Right cardiac atrium (tissue), 5 donors: Measurements from ENCODE around the gene FMN1. TPM values are rescaled to one million over a fixed set of nuclear protein-coding genes. Genes with fewer than 3 reads are reported as not detected.

ENCODE experiments used
- ATAC-seq, 2 donors: fragments of 200-7000 bp; cut with Tn5 transposase; one replicate each; pipeline versions ENCODE4 v1.8.0 to v1.9.1; 2020; ENCODE audit warnings: moderate library complexity in 2 of 2, mild to moderate bottlenecking in 1 of 2
- DNase-seq, 3 donors: peaks; one replicate each; pipeline ENCODE4 v3.0.0-alpha.2; 2020
- H3K27ac ChIP-seq: one replicate; pipeline ENCODE4 v1.5.1; 2013; ENCODE audit warnings: mild to moderate bottlenecking, low read length, control low read depth, moderate library complexity
- H3K27me3 ChIP-seq: one replicate; pipeline ENCODE4 v1.6.1; 2013; ENCODE audit not compliant: control insufficient read depth, insufficient read depth
- H3K4me1 ChIP-seq: one replicate; pipeline ENCODE4 v1.6.1; 2013; ENCODE audit warnings: low read length; ENCODE audit not compliant: control insufficient read depth, insufficient read depth
- H3K4me3 ChIP-seq: one replicate; pipeline ENCODE4 v1.5.1; 2013; ENCODE audit warnings: low read length, control low read depth
- H3K9me3 ChIP-seq: one replicate; pipeline ENCODE4 v1.6.1; 2013; ENCODE audit warnings: low read length; ENCODE audit not compliant: control insufficient read depth
- WGBS: extraction: QIAGEN DNeasy Blood & Tissue Kit; methylation state at CpG from one replicate; pipeline ENCODE4 v1.1.7; 2013; 5-methylcytosine and 5-hydroxymethylcytosine counted together
- intact Hi-C, 4 donors: fragments of 100-400 bp; cut with DNase I; formaldehyde crosslinking; loops; one replicate each; pipeline versions ENCODE4 v1.11.0 to v1.14.0; 2022 to 2023
- polyA plus RNA-seq: library from polyadenylated mRNA; stranded (reverse); fragments of 200-250 nt; gene quantifications from one replicate; pipeline ENCODE4 v1.2.3, GENCODE V29; 2013
- total RNA-seq, 4 donors: library from RNA; stranded (reverse); fragmentation: NEBNext Ultra II Directional; extraction: Animal tissue kit (Norgen Biotek cat#: 25700); gene quantifications; one replicate each; pipeline ENCODE4 v1.2.1, GENCODE V29; 2021
- donor health status: healthy with polysubstance abuse.
- donor health status: DM: no; HTN: yes; CAD: no.
- donor health status: DM: no; HTN: no; CAD: no.
- donor health status: DM: no; HTN: yes; CAD: no; lungs with severe emphysema.
- donor health status: DM: yes; HTN: yes; CAD: no.

The FMN1 gene
- total and polyA plus RNA-seq, 5 donors, result 0.63 to 8.5 (median 3.5) TPM

DNA sequence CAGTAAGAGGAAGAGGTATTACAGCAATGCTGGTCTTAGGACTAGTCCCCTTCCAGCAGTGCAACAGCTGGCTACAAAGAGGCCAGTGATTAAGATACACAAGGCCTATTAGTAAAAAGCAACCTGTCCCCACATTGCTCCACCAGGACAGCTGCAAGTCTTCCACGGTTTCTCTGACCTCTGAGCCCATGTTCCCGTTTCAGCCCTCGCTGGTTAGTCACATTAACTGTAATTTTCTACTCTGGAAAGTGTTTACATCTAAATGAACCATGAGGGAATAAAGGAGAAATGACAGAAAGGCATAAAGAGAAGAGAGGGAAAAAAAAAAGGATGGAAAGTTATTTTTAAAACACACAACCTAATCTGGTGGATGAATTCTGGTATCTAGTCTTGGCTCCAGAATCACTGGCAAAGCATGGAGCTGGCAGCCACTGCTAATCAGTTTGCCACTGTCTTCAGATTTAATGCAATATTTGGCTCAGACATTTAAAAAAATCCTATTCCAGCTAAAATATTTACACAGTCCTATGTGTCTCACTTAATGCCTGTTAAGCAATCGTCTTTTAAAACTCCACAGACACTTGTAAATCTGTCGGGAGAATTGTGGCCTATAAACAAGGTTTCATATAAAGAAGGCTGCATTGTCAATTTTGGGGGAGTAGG, 321.8 kb downstream of the FMN1 start:
- intact Hi-C loops, result no loop called here
- Histone ChIP-seq H3K9me3 (no peaks in the 10 kb centered on the region), H3K27me3 (no peaks in the 10 kb centered on the region), H3K4me3 (no peak overlapping the region), H3K4me1 (peaks cover 3% of the 10 kb centered on the region), H3K27ac (no peak overlapping the region)
- DNase-seq, result peak in 2 of 3 donors; percentile 64 to 75
- 58% methylated on average over 5 of the region's 5 CpGs for WGBS
- peak; percentile 86 to 92 for ATAC-seq

DNA sequence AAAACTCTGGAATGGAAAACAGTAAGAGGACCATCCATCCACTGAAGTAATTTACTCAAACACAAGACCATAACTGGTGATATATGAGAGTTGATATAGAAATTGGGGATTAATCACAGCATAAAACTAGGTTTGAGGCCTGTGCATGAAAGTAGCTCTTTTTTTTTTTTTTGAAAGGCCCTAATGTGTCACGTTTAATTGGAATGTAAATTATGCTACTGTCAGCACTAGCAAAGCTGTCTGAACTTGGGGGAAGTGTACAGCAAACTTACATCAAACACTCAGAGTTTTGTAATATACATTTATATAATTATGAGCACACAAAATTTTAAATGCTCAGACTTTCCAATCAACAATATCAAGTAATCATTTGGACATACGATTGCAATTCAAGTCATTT, 322.6 kb downstream of the FMN1 start:
- Histone ChIP-seq H3K27ac (no peak overlapping the region), H3K4me1 (peaks cover 3% of the 10 kb centered on the region), H3K4me3 (no peak overlapping the region), H3K27me3 (no peaks in the 10 kb centered on the region), H3K9me3 (no peaks in the 10 kb centered on the region)
- 67% methylated on average over 2 of the region's 2 CpGs for WGBS
- intact Hi-C loops, result no loop called here
- DNase-seq, result no peak
- ATAC-seq, result no peak

DNA sequence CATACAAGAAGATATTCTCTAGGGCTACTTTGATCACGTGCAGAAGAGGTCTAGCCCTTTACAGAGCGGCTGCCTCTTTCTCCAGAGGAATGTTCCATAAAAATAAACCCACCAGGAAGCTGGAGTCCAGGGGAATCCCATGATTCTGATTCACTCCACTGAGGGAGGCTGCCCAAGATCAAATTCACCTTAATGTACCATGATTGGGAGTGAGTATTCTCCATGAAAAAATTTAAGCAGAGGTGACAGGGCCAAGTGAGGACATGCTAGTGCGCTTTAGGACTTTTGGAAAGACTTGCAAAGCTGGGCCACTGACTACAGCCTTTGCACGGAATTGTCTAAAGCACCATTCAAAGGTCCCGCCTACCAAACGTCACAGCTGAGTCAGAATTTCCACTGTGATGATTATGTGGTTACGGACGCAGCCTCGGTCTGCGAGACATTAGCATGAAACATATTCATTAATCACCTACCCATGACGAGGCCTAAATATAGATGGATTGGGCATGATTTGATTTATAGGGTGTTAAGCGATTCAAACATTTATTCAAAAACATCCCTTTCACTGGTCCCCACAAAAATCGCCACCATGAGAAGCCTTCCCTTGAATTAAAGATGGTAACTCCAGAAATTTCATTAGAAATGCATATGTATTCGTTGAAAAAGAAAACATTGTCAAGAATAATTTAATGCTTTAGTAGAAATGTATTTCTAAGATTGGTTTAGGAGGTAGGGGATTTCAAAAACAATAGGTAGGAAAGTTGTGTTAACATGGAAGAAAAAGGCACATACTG, 324.1 kb downstream of the FMN1 start:
- H3K9me3 ChIP-seq, result no peaks in the 10 kb centered on the region
- DNase-seq (no peak), ATAC-seq (no peak)
- H3K4me1 ChIP-seq, result peaks cover 3% of the 10 kb centered on the region
- no peak overlapping the region for H3K27ac ChIP-seq
- no peak overlapping the region for H3K4me3 ChIP-seq
- no peaks in the 10 kb centered on the region for H3K27me3 ChIP-seq
- WGBS, result 80% methylated on average over 14 of the region's 14 CpGs
- intact Hi-C loops, result no loop called here

DNA sequence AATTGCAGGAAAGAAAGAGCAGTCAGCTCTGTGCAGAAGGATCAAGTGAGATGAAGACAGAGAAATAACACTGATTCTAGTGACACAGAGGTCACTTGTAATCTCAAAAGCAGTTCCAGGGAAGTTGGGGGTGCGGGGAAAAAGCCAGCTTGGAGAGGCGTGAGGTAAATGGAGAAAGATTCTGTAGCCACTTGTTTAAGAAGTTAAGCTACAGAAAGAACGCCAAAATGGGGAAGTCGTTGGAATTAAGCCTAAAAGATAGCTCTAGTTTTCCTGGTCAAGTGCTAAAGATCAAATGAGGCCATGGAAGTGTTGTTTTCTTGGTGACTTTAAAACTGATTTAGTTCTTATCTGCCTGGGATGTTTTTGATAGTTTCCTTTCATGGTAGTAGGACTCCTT, 324.7 kb downstream of the FMN1 start:
- Histone ChIP-seq H3K9me3 (no peaks in the 10 kb centered on the region), H3K4me1 (peaks cover 3% of the 10 kb centered on the region), H3K27me3 (no peaks in the 10 kb centered on the region), H3K27ac (no peak overlapping the region), H3K4me3 (no peak overlapping the region)
- ATAC-seq, result no peak
- no peak for DNase-seq
- 35% methylated on average over 4 of the region's 4 CpGs for WGBS
- intact Hi-C loops, result no loop called here

DNA sequence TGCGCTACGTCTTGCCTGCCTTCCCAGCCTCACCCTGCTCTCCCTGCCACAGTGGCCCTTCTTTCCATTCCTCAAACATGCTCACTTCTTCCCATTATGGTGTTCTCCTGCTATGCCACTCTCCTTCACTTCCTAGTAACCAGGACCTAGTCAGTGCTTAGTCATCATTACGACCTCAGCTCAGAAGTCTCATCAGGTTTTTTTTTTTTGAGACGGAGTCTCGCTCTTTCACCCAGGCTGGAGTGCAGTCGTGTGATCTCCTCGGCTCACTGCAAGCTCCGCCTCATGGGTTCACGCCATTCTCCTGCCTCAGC, 327.2 kb downstream of the FMN1 start:
- DNase-seq (no peak), ATAC-seq (peak in 1 of 2 donors; percentile 26)
- no peaks in the 10 kb centered on the region for H3K9me3 ChIP-seq
- no peaks in the 10 kb centered on the region for H3K27me3 ChIP-seq
- intact Hi-C loops, result no loop called here
- WGBS, result 81% methylated on average over 9 of the region's 9 CpGs
- H3K4me1 ChIP-seq, result peaks cover 3% of the 10 kb centered on the region
- H3K27ac ChIP-seq, result no peak overlapping the region
- no peak overlapping the region for H3K4me3 ChIP-seq

DNA sequence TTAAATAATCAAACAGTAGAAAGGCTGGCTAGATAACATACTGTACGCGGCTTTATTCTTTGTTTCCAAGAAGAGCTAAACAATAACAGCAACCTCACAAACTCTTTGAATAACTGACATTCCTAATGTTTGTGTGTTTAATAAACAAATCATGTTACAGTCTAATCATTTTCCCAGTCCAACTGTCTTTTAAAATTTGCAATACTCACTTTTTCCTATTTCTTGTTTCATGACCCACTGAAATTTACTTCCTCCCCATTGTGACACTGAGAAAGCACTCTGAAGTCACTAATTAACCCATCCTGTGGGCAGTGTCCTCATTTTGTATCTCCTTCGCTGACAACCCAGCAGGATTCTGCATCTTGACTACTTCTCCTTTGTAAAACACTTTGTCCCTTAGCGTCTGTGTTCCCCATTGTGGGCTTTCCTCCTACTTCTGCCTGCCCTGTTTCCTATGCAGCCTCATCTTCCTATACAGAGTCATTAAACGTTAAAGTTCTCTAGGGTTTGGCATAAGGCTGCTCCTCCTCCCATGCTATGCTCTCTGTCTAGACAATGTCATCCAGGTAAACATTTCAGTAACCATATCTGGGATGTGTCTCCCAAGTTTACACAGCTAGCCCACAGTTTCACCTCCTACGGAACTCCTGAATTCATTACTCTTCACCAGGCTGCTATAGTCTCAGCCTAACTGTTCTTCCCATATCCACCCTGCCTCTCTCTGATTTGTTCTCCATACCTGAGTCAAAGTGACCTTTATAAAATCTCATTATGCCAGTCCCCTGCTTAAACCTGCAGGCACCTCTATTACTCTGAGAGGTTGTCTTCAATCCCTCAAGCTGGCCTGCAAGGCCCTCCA, 327.8 kb downstream of the FMN1 start:
- ATAC-seq, result peak in 1 of 2 donors; percentile 33
- no peak overlapping the region for H3K27ac ChIP-seq

DNA sequence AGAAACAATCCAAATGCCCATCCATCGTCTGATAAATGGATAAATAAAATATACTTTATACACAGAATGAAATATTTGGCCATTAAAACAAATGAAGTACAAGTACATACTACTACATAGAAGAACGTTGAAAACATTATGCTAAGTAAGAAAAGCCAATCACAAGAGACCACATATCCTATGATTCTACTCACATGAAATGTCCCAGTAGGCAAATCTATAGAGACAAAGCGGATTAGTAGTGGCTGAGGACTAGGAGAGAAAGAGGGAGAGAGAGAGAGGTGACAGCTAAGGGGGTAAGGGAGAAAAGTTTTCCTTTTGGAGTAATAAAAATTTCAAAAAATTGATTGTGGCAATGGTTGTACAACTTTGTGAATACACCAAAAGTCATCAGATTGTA, 329.7 kb downstream of the FMN1 start:
- Histone ChIP-seq H3K27me3 (no peaks in the 10 kb centered on the region), H3K27ac (no peak overlapping the region), H3K4me1 (peaks cover 3% of the 10 kb centered on the region), H3K9me3 (no peaks in the 10 kb centered on the region), H3K4me3 (no peak overlapping the region)
- DNase-seq, result no peak
- intact Hi-C loops, result no loop called here
- 82% methylated on average over 3 of the region's 3 CpGs for WGBS
- ATAC-seq, result no peak

More for the DNA sequence above, 327.8 kb downstream of the FMN1 start:
- H3K4me3 ChIP-seq, result no peak overlapping the region
- no peaks in the 10 kb centered on the region for H3K27me3 ChIP-seq
- intact Hi-C loops, result no loop called here
- no peak for DNase-seq
- no peaks in the 10 kb centered on the region for H3K9me3 ChIP-seq
- 58% methylated on average over 6 of the region's 6 CpGs for WGBS
- peaks cover 3% of the 10 kb centered on the region for H3K4me1 ChIP-seq

DNA sequence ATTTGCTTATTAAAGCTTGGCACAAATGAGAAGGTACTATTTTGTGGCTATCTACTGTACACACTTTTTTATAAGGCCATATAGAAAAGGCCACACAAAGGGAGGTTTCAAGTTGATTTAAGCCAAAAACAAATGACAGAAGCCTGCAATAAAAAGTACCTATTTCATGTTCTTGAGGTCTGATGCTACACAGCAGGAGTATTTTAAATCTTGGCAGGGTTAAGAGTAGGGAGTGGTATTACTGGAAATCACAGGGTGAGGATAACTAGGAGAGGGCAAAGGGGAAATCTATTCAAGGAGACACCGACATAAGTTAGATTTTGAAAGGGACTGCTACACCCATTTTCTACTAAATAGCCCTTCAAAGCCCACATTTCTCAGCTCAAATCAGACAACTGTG, 330.5 kb downstream of the FMN1 start:
- Histone ChIP-seq H3K4me3 (no peak overlapping the region), H3K9me3 (no peaks in the 10 kb centered on the region), H3K27ac (no peak overlapping the region), H3K4me1 (no peaks in the 10 kb centered on the region), H3K27me3 (no peaks in the 10 kb centered on the region)
- intact Hi-C loops, result no loop called here
- no peak for ATAC-seq
- DNase-seq, result no peak
- WGBS, result 84% methylated on average over 1 of the region's 1 CpG

DNA sequence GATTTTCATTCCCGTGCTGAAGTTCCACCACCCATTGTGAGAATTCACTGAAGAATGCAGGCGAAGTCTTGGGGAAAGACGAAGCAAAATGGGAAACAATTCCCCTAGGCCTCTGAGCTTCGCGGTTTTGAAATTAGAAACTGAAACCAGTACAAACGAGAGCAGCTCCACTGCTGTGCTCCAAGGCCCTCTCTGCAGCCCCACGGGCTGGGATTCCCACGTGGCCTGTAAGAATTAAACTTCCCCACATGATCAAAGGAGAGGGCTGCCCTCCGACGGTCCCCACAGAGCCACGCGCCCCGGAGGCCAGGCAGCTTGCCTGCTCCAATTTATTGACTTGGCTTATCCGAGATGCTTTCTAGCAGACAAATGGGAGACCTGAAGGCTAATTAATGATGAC, 332.8 kb downstream of the FMN1 start:
- DNase-seq (peak; percentile 28 to 71 (median 50)), ATAC-seq (peak in 1 of 2 donors; percentile 81)
- intact Hi-C loops, result no loop called here
- Histone ChIP-seq H3K4me1 (no peaks in the 10 kb centered on the region), H3K27me3 (no peaks in the 10 kb centered on the region), H3K27ac (no peak overlapping the region), H3K4me3 (no peak overlapping the region), H3K9me3 (no peaks in the 10 kb centered on the region)
- 39% methylated on average over 14 of the region's 14 CpGs for WGBS

DNA sequence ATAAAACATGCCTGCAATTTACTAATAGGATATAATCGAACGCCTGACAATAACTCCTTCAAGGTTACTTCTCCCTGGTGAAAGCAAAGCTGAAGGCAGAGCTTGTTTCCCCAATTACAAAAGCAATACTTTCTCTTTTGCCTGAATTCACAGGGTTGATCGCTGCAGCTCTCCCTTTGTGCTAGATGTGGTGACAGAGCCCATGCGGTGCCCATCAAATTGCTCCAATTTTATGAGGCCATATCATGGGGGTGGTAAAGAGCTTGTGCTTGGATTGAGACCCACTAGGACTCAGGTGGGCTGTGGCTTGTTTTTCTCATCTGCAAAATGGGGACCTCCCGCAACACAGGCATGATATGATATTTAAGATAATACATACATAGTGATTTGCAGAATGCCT, 333.3 kb downstream of the FMN1 start:
- Histone ChIP-seq H3K27me3 (no peaks in the 10 kb centered on the region), H3K4me3 (no peak overlapping the region), H3K4me1 (no peaks in the 10 kb centered on the region), H3K9me3 (no peaks in the 10 kb centered on the region), H3K27ac (no peak overlapping the region)
- no peak for DNase-seq
- intact Hi-C loops, result no loop called here
- WGBS, result 92% methylated on average over 5 of the region's 5 CpGs
- no peak for ATAC-seq

DNA sequence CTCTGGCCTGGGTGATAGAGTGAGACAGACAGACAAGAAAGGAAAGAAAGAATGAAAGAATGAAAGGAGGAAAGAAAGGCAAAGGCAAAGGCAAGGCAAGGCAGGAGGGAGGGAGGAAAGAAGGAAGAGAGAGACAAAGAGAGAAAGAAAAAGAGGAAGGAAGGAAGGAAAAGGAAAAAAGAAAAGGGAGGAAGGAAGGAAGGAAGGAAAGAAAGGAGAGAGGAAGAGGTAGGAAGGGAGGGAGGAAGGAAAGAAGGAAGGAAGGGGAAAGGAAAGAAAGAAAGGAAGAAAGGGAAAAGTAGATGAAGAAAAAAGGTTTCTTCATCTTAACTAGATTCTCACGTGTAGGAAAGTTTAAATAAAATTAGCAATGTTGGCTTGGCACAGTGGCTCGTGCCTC, 334.5 kb downstream of the FMN1 start:
- Histone ChIP-seq H3K27me3 (no peaks in the 10 kb centered on the region), H3K4me3 (no peak overlapping the region), H3K27ac (no peak overlapping the region), H3K4me1 (no peaks in the 10 kb centered on the region), H3K9me3 (no peaks in the 10 kb centered on the region)
- ATAC-seq (no peak), DNase-seq (no peak)
- 79% methylated on average over 2 of the region's 2 CpGs for WGBS
- intact Hi-C loops, result no loop called here
